GM12878 (cell line): ENCODE results near the gene PNMA6E. TPM values are rescaled to one million over a fixed set of nuclear protein-coding genes. Genes with fewer than 3 reads are reported as not detected.

Experiments used
- ATAC-seq: fragments of 200-7000 bp; cut with Tn5 transposase; 3 replicates; pipeline ENCODE4 v1.9.1; 2020; ENCODE audit warnings: mild to moderate bottlenecking, moderate library complexity
- BruUV-seq: library from RNA; stranded (reverse); fragments of 400-500 nt; replicated peaks from 2 replicates; lab custom pipeline; 2021; lab: Mats Ljungman, UMichigan
- CTCF ChIA-PET: fragments of 300-600 bp; sonication (Branson Sonifier 250); formaldehyde crosslinking; extraction: SDS; loops from one replicate; lab custom pipeline; 2021; ENCODE audit warnings: inconsistent platforms; lab: Yijun Ruan, JAX
- POLR2A ChIA-PET: fragments of 350-600 bp; formaldehyde crosslinking; extraction: SDS; loops from one replicate; lab custom pipeline; 2021; ENCODE audit warnings: inconsistent platforms; lab: Charles Lee
- RAD21 ChIA-PET: fragments of 300-600 bp; sonication (Branson Sonifier 250); formaldehyde crosslinking; loops from one replicate; lab custom pipeline; 2023; ENCODE audit warnings: antibody characterized with exemption; ENCODE audit not compliant: unreplicated experiment; lab: Charles Lee
- SMC1A ChIA-PET: fragments of 300-600 bp; sonication (Branson Sonifier 250); formaldehyde crosslinking; loops from one replicate; lab custom pipeline; 2023; ENCODE audit not compliant: unreplicated experiment, uncharacterized antibody; lab: Charles Lee
- DNase-seq: peaks from one replicate; pipeline ENCODE4 v3.0.0-alpha.2; 2011; ENCODE audit warnings: low read depth, low spot score
- FAIRE-seq: peaks from 3 replicates; lab custom pipeline; 2011; peaks lifted over from hg19 to GRCh38; lab: Jason Lieb, UNC
- H2AFZ ChIP-seq: 2 replicates; pipeline ENCODE4 v1.6.0; 2011; ENCODE audit warnings: low read depth, low read length, control low read depth; ENCODE audit not compliant: control insufficient read depth
- H3K27ac ChIP-seq: 2 replicates; pipeline ENCODE4 v1.5.1; 2011; ENCODE audit warnings: control low read depth; ENCODE audit not compliant: control insufficient read depth, insufficient read depth
- H3K27me3 ChIP-seq, 2 experiments: replicated peaks in 1 of 2; 2 replicates each; pipeline versions ENCODE4 v1.6.0 to v1.6.1; 2011; ENCODE audit warnings: low read length in 1 of 2; ENCODE audit not compliant: control insufficient read depth in 2 of 2, insufficient read depth in 2 of 2
- H3K36me3 ChIP-seq, 2 experiments: 2 replicates each; pipeline ENCODE4 v1.5.1; 2011; ENCODE audit warnings: low read length in 1 of 2; ENCODE audit not compliant: control insufficient read depth in 2 of 2, insufficient read depth in 2 of 2
- H3K4me1 ChIP-seq: 2 replicates; pipeline ENCODE4 v1.6.1; 2011; ENCODE audit warnings: mild to moderate bottlenecking, low read length, moderate library complexity, mixed read lengths; ENCODE audit not compliant: control insufficient read depth, insufficient read depth
- H3K4me2 ChIP-seq: 2 replicates; pipeline ENCODE4 v1.6.0; 2011; ENCODE audit warnings: control low read depth; ENCODE audit not compliant: control insufficient read depth, insufficient read depth
- H3K4me3 ChIP-seq: fragments of 200-600 bp; sonication (generic); 2 replicates; pipeline ENCODE4 v1.5.1; 2016
- H3K79me2 ChIP-seq: 2 replicates; pipeline ENCODE4 v1.6.0; 2011; ENCODE audit warnings: low read length; ENCODE audit not compliant: control insufficient read depth, insufficient read depth
- H3K9ac ChIP-seq: 2 replicates; pipeline ENCODE4 v1.8.0; 2011; ENCODE audit warnings: low read length, control low read depth, mixed read lengths; ENCODE audit not compliant: control insufficient read depth, insufficient read depth
- H3K9me3 ChIP-seq: replicated peaks from 3 replicates; pipeline ENCODE4 v1.5.1; 2011; ENCODE audit warnings: mild to moderate bottlenecking, low read length; ENCODE audit not compliant: control insufficient read depth, insufficient read depth
- H4K20me1 ChIP-seq: 2 replicates; pipeline ENCODE4 v1.6.0; 2011; ENCODE audit not compliant: control insufficient read depth, insufficient read depth
- BCLAF1 ChIP-seq: fragments of 450-650 bp; IDR thresholded peaks from 2 replicates; pipeline ENCODE4 v1.6.1; 2017; ENCODE audit warnings: antibody characterized with exemption, mild to moderate bottlenecking, moderate library complexity
- MTA3 ChIP-seq: IDR thresholded peaks from 2 replicates; pipeline ENCODE4 v1.6.1; 2012; ENCODE audit warnings: low read length, inconsistent platforms, borderline replicate concordance
- SMC3 ChIP-seq: IDR thresholded peaks from 2 replicates; pipeline ENCODE4 v1.6.1; 2011; ENCODE audit warnings: low read length, improper control_type of control experiment, borderline replicate concordance
- WGBS: methylation state at CpG from one replicate; pipeline ENCODE4 v1.1.6; 2016; ENCODE audit warnings: low lambda C conversion rate; ENCODE audit not compliant: insufficient replicate concordance, insufficient coverage; ENCODE audit errors: missing lambda C conversion rate; 5-methylcytosine and 5-hydroxymethylcytosine counted together
- in situ Hi-C: fragments of 300-500 bp; cut with MboI; formaldehyde crosslinking; loops from 9 replicates; pipeline ENCODE4 v1.14.3; 2018; ENCODE audit warnings: mixed read lengths
- intact Hi-C: fragments of 100-400 bp; cut with micrococcal nuclease; formaldehyde crosslinking; loops from one replicate; pipeline ENCODE4 v1.14.2; 2022; ENCODE audit not compliant: unreplicated experiment
- polyA plus RNA-seq, 11 experiments: library from polyadenylated mRNA; depleted of rRNA in 4 of 11; unstranded in 6 of 11; stranded (reverse) in 5 of 11; fragments of >200 nt; fragmentation: Nextera tagmentation in 4 of 11; fragmentation: Illumina TruSeq in 1 of 11; extraction: Ambion mirVana in 4 of 11; extraction: Trizol in 1 of 11; gene quantifications; 1 replicate in 1 of 11; 2 replicates in 10 of 11; pipeline versions ENCODE4 v1.2.1 to v1.2.3, GENCODE V29; 2011 to 2016; ENCODE audit warnings: inconsistent platforms in 2 of 11, missing spikeins in 2 of 11, low read depth in 1 of 11
- total RNA-seq, 4 experiments: library from RNA; depleted of rRNA in 3 of 4; stranded (reverse); fragments of >200 nt in 3 of 4; fragmentation: Illumina TruSeq in 1 of 4; extraction: Trizol in 1 of 4; gene quantifications; 2 replicates each; pipeline versions ENCODE4 v1.2.1 to v1.2.3, GENCODE V29; 2013 to 2021

PNMA6E gene
- total and polyA plus RNA-seq, 10 of the 15 experiments (the other 5 are each of a cell fraction or from before 2014, with no cell fraction given) = not detected

GRCh38 chrX:153409414-153410101 lies 8.4 kb upstream of the PNMA6E start:
- Histone ChIP-seq H4K20me1 (no peaks in the 10 kb centered on the region), H2AFZ (no peak overlapping the region), H3K27ac (no peak overlapping the region), H3K27me3 (no peaks in the 10 kb centered on the region), H3K36me3 (no peaks in the 10 kb centered on the region), H3K4me3 (no peak overlapping the region), H3K4me2 (no peak overlapping the region), H3K9me3 (no peaks in the 10 kb centered on the region; the same call in 2 of the 3 replicates), H3K9ac (no peak overlapping the region), H3K4me1 (no peaks in the 10 kb centered on the region), H3K79me2 (no peaks in the 10 kb centered on the region)
- TF ChIP-seq SMC3 (no peak), MTA3 (no peak), BCLAF1 (no peak)
- no peak for FAIRE-seq
- no peak for DNase-seq
- ChIA-PET SMC1A (no interaction called here), POLR2A (no interaction called here), CTCF (no interaction called here), RAD21 (no interaction called here)
- no peak for ATAC-seq
- intact Hi-C loops = no loop called here
- WGBS = 72% methylated on average over 28 of the region's 30 CpGs
- in situ Hi-C loops = no loop called here
- BruUV-seq = no TSS peak
